GM19193 (cell line): ENCODE results near the gene MTNR1A.

Experiments used
- POLR2A ChIP-seq: IDR thresholded peaks from 4 replicates; pipeline ENCODE4 v1.6.1; 2011; ENCODE audit not compliant: insufficient read depth, insufficient read length; ENCODE audit errors: extremely low read depth

MTNR1A gene

GRCh38 chr4:186554914-186555827, at the start of gene MTNR1A:
Gene MTNR1A, minus strand, starts transcription at chr4:186555567. Its CDS starts 202 bp downstream, at chr4:186555365.
- TF ChIP-seq POLR2A = no peak

- TF ChIP-seq POLR2A = no peak
Observed at GRCh38 chr4:186604124-186604807, 48.9 kb upstream of the MTNR1A start.

GRCh38 chr4:186602978-186603377, 47.6 kb upstream of the MTNR1A start:
- TF ChIP-seq POLR2A = no peak

- no peak for TF ChIP-seq POLR2A
Observed at GRCh38 chr4:186599483-186599882, 44.1 kb upstream of the MTNR1A start.

- TF ChIP-seq POLR2A = no peak
Observed at GRCh38 chr4:186598686-186599085, 43.3 kb upstream of the MTNR1A start.

GRCh38 chr4:186596850-186597390, 41.6 kb upstream of the MTNR1A start:
- no peak for TF ChIP-seq POLR2A

GRCh38 chr4:186596346-186596745, 41.0 kb upstream of the MTNR1A start:
- TF ChIP-seq POLR2A = no peak

GRCh38 chr4:186593587-186593973, 38.2 kb upstream of the MTNR1A start:
- no peak for TF ChIP-seq POLR2A

- no peak for TF ChIP-seq POLR2A
Observed at GRCh38 chr4:186592966-186593586, 37.7 kb upstream of the MTNR1A start.

GRCh38 chr4:186592445-186592844, 37.1 kb upstream of the MTNR1A start:
- TF ChIP-seq POLR2A = no peak

GRCh38 chr4:186591651-186592050, 36.3 kb upstream of the MTNR1A start:
- no peak for TF ChIP-seq POLR2A

GRCh38 chr4:186588503-186588902, 33.1 kb upstream of the MTNR1A start:
- no peak for TF ChIP-seq POLR2A

- no peak for TF ChIP-seq POLR2A
Observed at GRCh38 chr4:186587416-186588018, 32.1 kb upstream of the MTNR1A start.

GRCh38 chr4:186586205-186586604, 30.8 kb upstream of the MTNR1A start:
- TF ChIP-seq POLR2A = no peak

- no peak for TF ChIP-seq POLR2A
Observed at GRCh38 chr4:186584912-186585311, 29.5 kb upstream of the MTNR1A start.
